NCI-H510A treated with DMSO at 0.1 percent for 48 hours (cell line): ENCODE measurements around the gene SFMBT2.
"Not testable (repeated sequence)": the region's sequence is repeated elsewhere in the genome, so short reads cannot be mapped to it uniquely, and the experiment has no call there.

Experiments
- DNase-seq: peaks from one replicate; lab custom pipeline; 2025; lab: John Stamatoyannopoulos, UW

SFMBT2 gene

DNA sequence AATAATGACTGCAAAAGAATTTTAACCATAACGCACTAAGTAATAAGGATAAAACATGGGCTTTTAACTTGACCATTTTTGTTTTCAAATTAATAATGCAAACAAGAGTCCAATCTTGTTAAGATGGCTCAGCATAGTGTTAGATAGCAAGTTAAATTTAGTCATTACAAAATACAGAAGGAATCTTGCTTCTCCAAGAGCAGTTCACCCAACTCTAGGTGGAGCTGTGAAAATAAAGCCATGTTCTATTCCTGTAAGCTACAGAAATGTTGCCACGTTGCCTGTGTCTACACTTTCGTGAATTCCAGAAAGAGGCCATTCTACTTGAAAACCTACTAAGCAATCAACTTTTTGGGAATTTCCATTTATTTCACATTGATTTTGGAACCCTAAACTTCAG lies 191.9 kb downstream of the SFMBT2 start:
- DNase-seq, result no peak

DNA sequence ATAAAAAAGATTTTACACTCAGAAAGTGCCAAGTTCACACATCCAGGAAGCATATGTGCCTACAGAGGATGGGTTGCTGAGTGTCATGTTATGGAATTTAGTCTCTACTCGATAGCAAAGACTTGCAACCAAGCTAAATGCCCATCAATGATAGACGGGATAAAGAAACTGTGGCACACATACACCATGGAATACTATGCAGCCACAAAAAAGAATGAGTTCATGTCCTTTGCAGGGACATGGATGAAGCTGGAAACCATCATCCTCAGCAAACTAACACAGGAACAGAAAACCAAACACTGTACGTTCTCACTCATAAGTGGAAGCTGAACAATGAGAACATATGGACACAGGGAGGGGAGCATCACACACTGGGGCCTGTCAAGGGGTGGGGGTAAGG lies 198.1 kb downstream of the SFMBT2 start:
- DNase-seq, result not testable (repeated sequence)

DNA sequence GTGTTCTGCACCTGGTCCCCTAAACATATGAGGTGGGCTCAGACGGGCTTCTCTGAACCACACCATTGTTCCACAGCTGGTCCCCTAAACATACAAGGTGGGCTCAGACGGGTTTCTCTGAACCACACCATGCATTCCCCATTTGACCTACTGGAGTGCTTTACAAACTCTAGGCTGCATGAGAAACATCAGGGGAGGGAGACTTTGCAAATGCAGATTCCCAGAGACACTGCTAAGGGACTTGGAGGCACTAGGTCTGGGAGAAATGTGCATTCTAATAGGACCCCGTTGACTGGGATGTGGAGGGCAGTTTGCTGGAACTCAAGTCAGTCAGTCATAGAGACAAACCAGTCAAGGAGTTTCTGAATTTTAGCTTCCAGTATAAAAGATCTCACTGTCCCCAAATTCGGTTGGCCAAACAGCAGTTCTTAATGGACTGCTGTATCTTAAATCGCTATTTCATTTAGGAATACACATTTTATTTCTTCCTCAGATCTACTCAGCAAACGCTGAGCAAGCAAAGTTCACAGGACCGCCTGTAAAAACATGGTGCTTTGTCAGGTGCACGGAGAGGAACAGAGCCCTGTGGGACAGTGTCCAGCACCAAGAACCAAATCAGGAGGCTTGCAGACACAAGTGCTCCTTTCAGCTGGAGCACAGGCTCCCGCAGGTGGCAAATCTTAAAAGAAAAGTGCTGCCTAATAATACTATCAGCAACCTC lies 198.8 kb downstream of the SFMBT2 start:
- DNase-seq, result no peak

DNA sequence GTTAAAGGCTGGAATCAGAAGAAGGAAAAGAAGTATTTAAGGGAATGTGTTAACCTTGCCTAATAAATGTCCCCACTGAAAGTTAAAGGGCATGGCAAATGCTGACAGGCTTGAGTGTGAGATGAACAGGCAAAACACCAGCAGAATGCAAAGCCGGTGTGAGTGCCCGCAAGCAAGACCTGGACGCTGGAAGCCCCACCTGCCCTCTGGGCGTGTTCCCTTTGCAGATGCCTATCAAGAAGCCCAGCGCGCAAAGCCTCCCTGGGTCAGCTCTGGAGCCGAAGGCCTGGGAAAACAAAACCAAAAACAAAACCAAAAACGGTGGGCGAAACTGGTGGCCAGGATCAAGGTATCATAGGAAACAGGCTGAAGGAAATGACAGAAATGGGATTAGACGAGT lies 200.3 kb downstream of the SFMBT2 start:
- DNase-seq, result no peak

GRCh38 chr10:7209458-7209857 lies 201.4 kb downstream of the SFMBT2 start:
- DNase-seq, result no peak

DNA sequence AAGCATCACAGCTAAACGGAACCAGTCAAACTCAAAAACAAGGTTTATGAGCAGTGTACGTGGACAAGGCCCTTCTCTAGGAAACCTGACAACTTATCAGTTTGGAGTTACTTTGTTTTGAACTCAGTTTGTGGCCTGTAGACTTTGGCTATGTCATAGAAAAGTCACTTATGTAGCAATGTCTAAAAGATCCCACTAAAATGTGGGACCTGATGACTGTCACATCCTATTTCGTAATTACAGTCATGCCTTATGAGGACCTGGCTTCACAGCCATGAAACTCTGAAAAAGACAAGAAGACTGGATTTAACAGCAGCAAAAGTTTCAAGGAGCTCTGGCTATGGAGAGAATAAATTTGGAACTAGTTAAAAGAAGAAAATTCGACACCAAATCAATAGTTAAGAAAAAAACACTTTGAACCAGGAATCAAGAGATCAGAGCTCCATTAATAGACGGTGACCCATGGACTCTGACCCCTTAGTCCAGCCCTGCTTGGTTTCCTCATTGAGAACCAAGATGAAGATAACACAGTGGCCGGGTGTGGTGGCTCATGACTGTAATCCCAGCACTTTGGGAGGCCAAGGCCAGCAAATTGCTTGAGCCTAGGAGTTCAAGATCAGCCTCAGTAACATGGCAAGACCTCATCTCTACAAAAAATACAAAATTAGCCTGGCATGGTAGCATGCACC lies 204.3 kb downstream of the SFMBT2 start:
- DNase-seq, result no peak

GRCh38 chr10:7205656-7206055 lies 205.2 kb downstream of the SFMBT2 start:
- no peak for DNase-seq

DNA sequence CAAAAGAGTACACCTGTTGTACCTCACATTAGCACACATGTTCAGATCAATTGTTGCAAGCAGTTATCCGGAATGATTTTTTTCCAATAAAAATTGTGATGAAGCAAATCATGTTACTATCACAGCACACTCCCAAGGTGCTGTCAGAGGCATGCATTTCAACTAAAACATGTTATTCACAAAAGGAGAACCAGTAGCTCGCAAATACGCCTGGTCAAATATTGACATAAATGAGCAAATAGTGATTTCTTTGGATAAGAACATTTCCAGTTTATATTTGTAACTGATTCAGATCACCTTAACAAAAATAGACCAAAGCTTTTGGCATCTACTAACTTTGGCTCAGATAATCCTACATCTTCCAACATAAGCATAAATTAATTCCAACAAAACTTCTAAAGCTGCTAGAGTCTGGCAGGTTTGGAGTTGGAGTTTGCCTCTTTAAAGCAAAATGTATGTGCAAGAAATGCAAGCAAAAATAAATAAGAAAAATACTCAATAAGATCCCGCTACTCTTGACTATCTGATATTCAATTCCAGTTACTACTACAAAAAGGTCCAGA lies 208.0 kb downstream of the SFMBT2 start:
- DNase-seq, result no peak

GRCh38 chr10:7199152-7199760 lies 211.6 kb downstream of the SFMBT2 start:
- DNase-seq, result no peak

DNA sequence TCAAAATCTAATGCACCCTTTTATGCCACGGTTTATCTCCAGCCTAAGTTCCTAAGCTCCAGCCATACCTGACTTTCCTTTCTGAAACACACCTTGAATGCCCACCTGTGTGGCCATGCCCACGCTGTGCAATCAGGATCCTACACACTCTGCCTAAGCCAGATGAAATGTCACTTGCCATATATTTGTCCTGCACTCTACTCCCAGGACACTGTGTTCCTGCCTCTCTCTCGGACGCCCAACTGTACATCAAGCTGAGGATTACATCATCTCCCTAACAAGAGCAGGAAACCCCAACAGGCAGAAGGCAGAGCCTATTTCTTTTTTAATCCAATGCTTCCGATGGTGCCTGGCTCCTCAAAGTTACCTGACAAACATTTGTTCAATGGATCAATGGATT lies 214.6 kb downstream of the SFMBT2 start:
- no peak for DNase-seq

DNA sequence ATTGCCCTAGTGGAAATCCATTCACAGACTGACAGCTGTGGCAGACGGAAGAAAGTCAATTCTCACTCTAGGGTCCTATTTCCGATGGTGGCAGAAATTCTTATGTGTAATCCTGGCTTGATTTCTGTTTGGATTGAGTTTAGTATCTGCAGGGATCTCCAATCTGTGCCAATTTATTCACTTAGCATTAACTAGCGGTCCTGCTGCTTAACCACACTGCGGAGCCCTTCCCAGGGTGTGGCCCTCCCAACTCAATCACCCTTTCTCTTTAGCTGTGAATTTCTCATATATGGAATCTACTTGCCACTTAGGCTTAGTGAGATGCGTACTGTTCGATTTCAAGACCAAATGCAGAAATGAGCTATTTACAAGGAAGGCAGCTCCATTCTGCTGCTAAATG lies 215.7 kb downstream of the SFMBT2 start:
- no peak for DNase-seq

- DNase-seq, result no peak
Observed at GRCh38 chr10:7194571-7194970, 216.3 kb downstream of the SFMBT2 start.

- DNase-seq, result no peak
Observed at GRCh38 chr10:7193369-7193768, 217.5 kb downstream of the SFMBT2 start.

GRCh38 chr10:7192831-7193361 lies 217.9 kb downstream of the SFMBT2 start:
- no peak for DNase-seq

DNA sequence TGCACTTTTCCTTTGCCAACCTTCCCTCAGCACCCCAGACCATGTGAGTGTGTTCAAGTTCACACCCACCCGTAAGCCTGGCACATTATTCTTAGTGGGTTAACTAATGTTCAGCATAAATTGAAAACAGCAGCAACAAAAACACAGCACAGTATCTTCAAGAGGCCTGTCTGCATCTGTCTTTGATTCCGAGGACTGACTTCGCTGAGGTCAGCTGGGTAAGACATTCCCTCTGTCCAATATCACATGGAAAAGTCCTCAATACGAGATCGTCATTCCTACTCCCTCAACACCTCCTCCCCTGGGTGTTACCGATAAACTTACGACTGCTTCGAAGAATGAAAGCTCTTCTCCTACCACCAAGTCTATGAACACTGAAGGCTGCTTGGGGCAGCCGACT lies 218.8 kb downstream of the SFMBT2 start:
- DNase-seq, result no peak

DNA sequence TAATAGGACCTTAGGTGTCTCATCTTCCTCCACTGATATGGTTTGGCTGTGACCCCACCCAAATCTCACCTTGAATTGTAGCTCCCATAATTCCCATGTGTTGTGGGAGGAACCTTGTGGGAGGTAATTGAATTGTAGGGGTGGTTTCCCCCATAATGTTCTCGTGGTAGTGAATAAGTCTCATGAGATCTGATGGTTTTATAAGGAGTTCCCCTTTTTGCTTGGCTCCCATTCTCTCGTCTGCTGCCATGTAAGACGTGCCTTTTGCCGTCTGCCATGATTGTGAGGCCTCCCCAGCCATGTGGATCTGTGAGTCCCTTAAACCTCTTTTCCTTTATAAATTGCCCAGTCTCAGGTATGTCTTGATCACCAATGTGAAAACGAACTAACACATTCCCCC lies 220.1 kb downstream of the SFMBT2 start:
- DNase-seq, result not testable (repeated sequence)

- DNase-seq, result no peak
Observed at GRCh38 chr10:7189909-7190308, 220.9 kb downstream of the SFMBT2 start.

DNA sequence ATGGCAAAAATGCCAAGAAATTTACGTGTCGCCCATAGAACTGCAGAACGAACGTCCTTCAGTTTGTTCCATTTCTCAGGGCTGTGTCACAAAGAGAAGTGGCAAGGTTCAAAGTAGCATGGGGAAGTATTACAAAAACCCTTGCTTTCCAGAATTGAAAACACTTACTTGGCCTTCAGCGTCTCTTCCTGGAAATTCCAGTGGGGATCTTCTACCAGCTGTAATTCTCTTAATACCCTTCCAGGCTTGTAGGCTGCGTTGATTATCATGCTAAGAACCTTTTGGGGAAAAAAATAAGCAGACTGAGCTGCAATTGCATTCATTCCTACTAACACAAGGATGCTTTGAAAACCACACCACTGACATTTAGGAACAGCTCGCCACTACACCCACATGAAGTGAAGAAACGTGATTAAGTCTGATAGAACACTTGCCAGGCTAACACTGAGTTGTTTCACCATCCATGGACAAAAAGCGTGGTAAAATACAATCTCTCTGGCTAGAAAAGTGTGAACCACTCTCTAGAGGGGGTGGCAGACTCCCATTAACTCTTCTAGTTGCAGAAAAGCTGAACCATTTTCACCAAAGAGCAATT lies 222.3 kb downstream of the SFMBT2 start:
- DNase-seq, result no peak

- DNase-seq, result no peak
Observed at GRCh38 chr10:7186387-7187018, 224.3 kb downstream of the SFMBT2 start.

GRCh38 chr10:7185367-7185690 lies 225.5 kb downstream of the SFMBT2 start:
- DNase-seq, result no peak

- DNase-seq, result no peak
Observed at GRCh38 chr10:7184660-7185366, 226.0 kb downstream of the SFMBT2 start.
